Measurements from ENCODE around the gene UBE2B.
"Not testable (repeated sequence)": the region's sequence is repeated elsewhere in the genome, so short reads cannot be mapped to it uniquely, and the experiment has no call there.

UBE2B gene

GRCh38 chr5:134370871-134371833 lies at the start of gene UBE2B:
TSS of gene UBE2B (plus strand) at chr5:134371569. CDS start at chr5:134371596, 27 bp downstream.
- no peak for TF ChIP-seq CTCF (conservative IDR thresholded peaks at IDR 0.05)

GRCh38 chr5:134327327-134327726 lies 44.0 kb upstream of the UBE2B start:
- no peak overlapping the region for H3K27ac ChIP-seq
- TF ChIP-seq CTCF (conservative IDR thresholded peaks at IDR 0.05) = no peak

More at GRCh38 chr5:134370871-134371833, at the start of gene UBE2B:
- H3K27ac ChIP-seq = peak within 1 kb of the TSS; percentile 93

GRCh38 chr5:134328619-134329018 lies 42.8 kb upstream of the UBE2B start:
- no peak for TF ChIP-seq CTCF (conservative IDR thresholded peaks at IDR 0.05)
- H3K27ac ChIP-seq = no peak overlapping the region

- H3K27ac ChIP-seq = not testable (repeated sequence)
These were observed 34.5 kb upstream of the UBE2B start for GRCh38 chr5:134336833-134337232.

GRCh38 chr5:134343500-134343899 lies 27.9 kb upstream of the UBE2B start:
- not testable (repeated sequence) for H3K27ac ChIP-seq

GRCh38 chr5:134345476-134345875 lies 25.9 kb upstream of the UBE2B start:
- not testable (repeated sequence) for H3K27ac ChIP-seq

- no peak for TF ChIP-seq CTCF (conservative IDR thresholded peaks at IDR 0.05)
- H3K27ac ChIP-seq = no peak overlapping the region
These were observed 25.4 kb upstream of the UBE2B start for GRCh38 chr5:134345996-134346395.

GRCh38 chr5:134349463-134349862 lies 21.9 kb upstream of the UBE2B start:
- H3K27ac ChIP-seq = no peak overlapping the region
- no peak for TF ChIP-seq CTCF (conservative IDR thresholded peaks at IDR 0.05)

- H3K27ac ChIP-seq = no peak overlapping the region
- no peak for TF ChIP-seq CTCF (conservative IDR thresholded peaks at IDR 0.05)
These were observed 15.7 kb upstream of the UBE2B start for GRCh38 chr5:134355681-134356080.
